BLaER1 (cell line): ENCODE data around the gene SMIM45.

Experiments
- H3K27ac ChIP-seq: shearing (Covaris generic); formaldehyde crosslinking; 2 replicates; pipeline ENCODE4 v1.8.1; 2022
- H3K27me3 ChIP-seq: shearing (Covaris generic); formaldehyde crosslinking; 2 replicates; pipeline ENCODE4 v1.8.1; 2022
- H3K36me3 ChIP-seq: shearing (Covaris generic); formaldehyde crosslinking; 2 replicates; pipeline ENCODE4 v1.8.1; 2022
- H3K4me1 ChIP-seq: shearing (Covaris generic); formaldehyde crosslinking; 2 replicates; pipeline ENCODE4 v1.8.1; 2022
- H3K4me2 ChIP-seq: shearing (Covaris generic); formaldehyde crosslinking; 2 replicates; pipeline ENCODE4 v1.8.1; 2022
- H3K4me3 ChIP-seq: shearing (Covaris generic); formaldehyde crosslinking; 2 replicates; pipeline ENCODE4 v1.8.1; 2022
- H3K9ac ChIP-seq: shearing (Covaris generic); formaldehyde crosslinking; 2 replicates; pipeline ENCODE4 v1.8.1; 2022
- H3K9me3 ChIP-seq: shearing (Covaris generic); formaldehyde crosslinking; 2 replicates; pipeline ENCODE4 v1.8.1; 2022
- H4K20me1 ChIP-seq: shearing (Covaris generic); formaldehyde crosslinking; 2 replicates; pipeline ENCODE4 v1.8.1; 2022
- Cebpa-rat ChIP-seq: shearing (Covaris generic); IDR thresholded peaks from 2 replicates; pipeline ENCODE4 v1.8.1; 2022

Gene SMIM45

DNA sequence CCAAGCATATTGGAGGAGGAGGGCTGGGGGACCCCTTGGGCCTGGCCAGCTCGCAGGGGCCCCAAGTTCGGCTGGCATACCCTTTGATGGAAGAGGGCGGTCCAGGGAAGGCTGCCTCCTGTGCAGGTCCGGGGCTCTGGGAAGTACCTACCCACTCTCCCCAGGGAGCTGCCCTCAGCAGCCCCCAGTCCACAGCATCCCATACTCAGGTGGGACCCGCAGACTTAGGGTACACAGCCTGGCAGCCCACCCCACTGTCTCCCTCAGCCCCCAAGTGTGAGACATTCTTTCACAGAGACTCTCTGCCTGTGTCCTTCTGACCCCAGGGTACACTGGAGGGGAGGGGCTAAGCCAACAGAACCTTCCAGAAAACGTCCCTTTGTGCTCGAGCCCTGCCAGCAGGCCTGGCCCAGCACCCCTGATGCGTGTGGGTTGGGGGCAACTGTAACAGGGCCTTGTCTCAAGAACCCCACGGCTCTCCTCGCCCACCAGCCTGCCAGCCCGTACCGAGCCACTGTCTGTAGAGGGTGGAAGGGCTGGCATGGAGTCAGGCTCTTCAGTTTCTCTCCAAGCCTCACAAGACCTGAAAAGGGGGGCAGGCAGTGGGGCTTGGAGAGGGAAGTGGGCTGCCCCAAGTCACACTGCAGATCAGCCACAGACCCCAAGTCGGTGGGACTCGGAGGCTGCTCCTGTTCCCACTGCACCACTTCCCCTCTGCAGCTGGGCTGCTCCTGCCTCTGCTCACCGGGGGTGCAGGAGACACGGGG is 18.4 kb upstream of the SMIM45 start:
- H3K4me3 ChIP-seq, result no peak overlapping the region; the same call in 1 of the 2 replicates
- no peaks in the 10 kb centered on the region for H3K9me3 ChIP-seq
- no peak for TF ChIP-seq Cebpa-rat
- peak overlapping the region; percentile 95 for H3K4me2 ChIP-seq
- peaks cover 100% of the 10 kb centered on the region for H3K4me1 ChIP-seq
- peaks cover 3% of the 10 kb centered on the region; the same call in 1 of the 2 replicates for H3K36me3 ChIP-seq
- H3K27me3 ChIP-seq, result no peaks in the 10 kb centered on the region
- no peaks in the 10 kb centered on the region for H4K20me1 ChIP-seq
- peak overlapping the region; percentile 91 for H3K27ac ChIP-seq
- H3K9ac ChIP-seq, result peak overlapping the region; percentile 81

DNA sequence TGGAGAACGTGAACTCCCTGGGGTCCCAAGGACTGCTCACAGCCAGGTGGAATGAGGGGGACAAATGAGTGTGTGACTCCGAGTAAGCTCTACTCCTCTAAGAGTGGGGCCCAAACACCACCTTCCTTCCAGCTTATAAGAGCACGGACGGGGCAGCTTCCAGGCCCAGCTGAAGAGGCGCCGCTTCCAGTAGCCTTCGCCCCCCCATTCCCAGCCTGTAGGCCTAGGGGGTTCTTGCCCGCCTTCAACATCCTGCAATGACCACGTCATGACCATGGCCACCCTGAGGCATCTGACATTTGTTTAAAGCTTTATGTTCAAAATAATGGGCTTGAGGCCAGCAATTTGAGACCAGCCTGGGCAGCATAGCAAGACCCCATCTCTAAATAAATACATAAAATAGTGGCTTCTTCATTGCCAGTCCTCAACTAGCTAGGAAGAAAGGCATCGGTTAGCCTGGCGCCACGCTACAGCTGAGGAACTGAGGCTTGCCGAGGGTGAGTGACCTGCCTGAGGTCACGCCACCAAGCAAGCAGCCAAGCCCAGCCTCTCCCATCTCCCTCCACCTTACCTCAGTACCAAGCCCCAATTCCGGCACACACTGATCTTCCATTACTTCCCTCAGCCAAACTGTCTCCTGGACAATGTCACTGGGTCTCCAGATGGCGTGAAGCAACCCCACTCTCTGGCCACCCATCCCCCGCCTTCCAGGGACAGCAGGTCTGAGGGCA is 17.5 kb upstream of the SMIM45 start:
- Histone ChIP-seq H3K27ac (peak overlapping the region; percentile 91), H3K9ac (peak overlapping the region; percentile 81), H3K4me3 (no peak overlapping the region; the same call in 1 of the 2 replicates), H3K36me3 (peaks cover 10% of the 10 kb centered on the region; the same call in 1 of the 2 replicates), H3K4me1 (peaks cover 100% of the 10 kb centered on the region), H3K27me3 (no peaks in the 10 kb centered on the region), H4K20me1 (peaks cover 7% of the 10 kb centered on the region; the same call in 1 of the 2 replicates), H3K4me2 (peak overlapping the region; percentile 95), H3K9me3 (no peaks in the 10 kb centered on the region)
- TF ChIP-seq Cebpa-rat, result no peak

DNA sequence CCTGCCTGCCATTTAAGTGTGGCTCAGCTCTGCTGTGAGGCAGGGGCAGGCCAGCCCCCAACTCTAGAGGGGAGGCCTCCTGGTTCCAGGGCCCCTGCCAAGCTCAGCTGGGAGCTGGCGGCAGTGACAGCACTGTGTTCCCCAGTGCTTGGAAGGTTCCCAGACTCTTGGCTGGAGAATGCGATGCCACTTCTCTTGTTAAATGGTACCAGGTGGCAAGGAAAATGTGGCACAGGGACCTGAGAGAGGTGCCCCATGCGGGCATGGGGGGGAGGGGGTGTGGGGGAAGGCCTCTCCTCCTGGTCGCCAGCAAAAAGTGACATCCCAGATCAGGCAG is 17.0 kb upstream of the SMIM45 start:
- H3K9me3 ChIP-seq, result no peaks in the 10 kb centered on the region
- peak overlapping the region; percentile 95 for H3K4me2 ChIP-seq
- peaks cover 10% of the 10 kb centered on the region; the same call in 1 of the 2 replicates for H3K36me3 ChIP-seq
- H3K4me3 ChIP-seq, result no peak overlapping the region
- peak overlapping the region; percentile 81; the same call in 1 of the 2 replicates for H3K9ac ChIP-seq
- no peaks in the 10 kb centered on the region for H3K27me3 ChIP-seq
- H4K20me1 ChIP-seq, result peaks cover 7% of the 10 kb centered on the region; the same call in 1 of the 2 replicates
- H3K27ac ChIP-seq, result peak overlapping the region; percentile 91
- TF ChIP-seq Cebpa-rat, result no peak
- peaks cover 100% of the 10 kb centered on the region for H3K4me1 ChIP-seq

DNA sequence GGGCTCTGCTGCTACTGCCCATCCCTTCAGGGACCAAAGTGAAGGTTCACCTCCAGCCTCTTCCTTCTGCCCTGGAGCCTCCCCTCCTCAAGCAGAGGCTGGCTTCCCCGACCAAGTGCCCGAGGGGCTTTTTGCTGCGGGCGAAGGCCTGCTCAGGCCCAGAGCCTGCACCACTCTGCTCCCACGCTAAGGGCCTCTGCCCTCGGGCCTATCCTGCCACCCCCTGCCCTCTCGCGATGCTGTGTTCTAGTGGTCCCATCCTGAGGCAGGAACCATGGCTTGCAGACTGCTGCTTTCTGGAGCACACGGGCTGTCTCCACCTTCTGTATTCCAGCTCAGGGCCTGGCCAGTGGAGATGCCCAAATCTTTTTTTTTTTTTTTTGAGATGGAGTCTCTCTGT is 16.4 kb upstream of the SMIM45 start:
- H3K9ac ChIP-seq, result peak overlapping the region; percentile 81
- TF ChIP-seq Cebpa-rat, result no peak
- H4K20me1 ChIP-seq, result peaks cover 7% of the 10 kb centered on the region; the same call in 1 of the 2 replicates
- H3K4me2 ChIP-seq, result peak overlapping the region; percentile 95
- no peak overlapping the region for H3K4me3 ChIP-seq
- H3K36me3 ChIP-seq, result peaks cover 10% of the 10 kb centered on the region; the same call in 1 of the 2 replicates
- no peaks in the 10 kb centered on the region for H3K27me3 ChIP-seq
- peak overlapping the region; percentile 91 for H3K27ac ChIP-seq
- H3K9me3 ChIP-seq, result no peaks in the 10 kb centered on the region
- peaks cover 100% of the 10 kb centered on the region for H3K4me1 ChIP-seq

DNA sequence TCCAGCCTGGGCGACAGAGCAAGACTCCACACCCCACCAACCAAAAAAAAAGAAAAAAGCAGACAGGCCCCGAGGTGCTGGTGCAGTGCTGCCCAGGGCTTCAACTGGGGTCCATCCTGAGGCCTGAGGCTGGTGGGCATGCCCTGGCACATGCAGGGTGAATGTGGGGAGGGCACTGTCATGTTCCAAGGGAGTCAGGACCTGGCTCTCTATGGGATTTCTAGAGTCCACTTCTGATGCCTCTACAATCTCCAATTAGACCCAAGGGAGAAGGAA is 15.1 kb upstream of the SMIM45 start:
- Histone ChIP-seq H3K36me3 (peaks cover 14% of the 10 kb centered on the region), H3K27me3 (no peaks in the 10 kb centered on the region), H3K9ac (peak overlapping the region; percentile 81), H3K4me2 (peak overlapping the region; percentile 95), H4K20me1 (peaks cover 7% of the 10 kb centered on the region; the same call in 1 of the 2 replicates), H3K27ac (peak overlapping the region; percentile 91), H3K4me3 (0 out of 2 replicates have a peak overlapping the region, but pooled peaks have one; percentile 12), H3K9me3 (no peaks in the 10 kb centered on the region), H3K4me1 (peaks cover 99% of the 10 kb centered on the region)
- TF ChIP-seq Cebpa-rat, result no peak

DNA sequence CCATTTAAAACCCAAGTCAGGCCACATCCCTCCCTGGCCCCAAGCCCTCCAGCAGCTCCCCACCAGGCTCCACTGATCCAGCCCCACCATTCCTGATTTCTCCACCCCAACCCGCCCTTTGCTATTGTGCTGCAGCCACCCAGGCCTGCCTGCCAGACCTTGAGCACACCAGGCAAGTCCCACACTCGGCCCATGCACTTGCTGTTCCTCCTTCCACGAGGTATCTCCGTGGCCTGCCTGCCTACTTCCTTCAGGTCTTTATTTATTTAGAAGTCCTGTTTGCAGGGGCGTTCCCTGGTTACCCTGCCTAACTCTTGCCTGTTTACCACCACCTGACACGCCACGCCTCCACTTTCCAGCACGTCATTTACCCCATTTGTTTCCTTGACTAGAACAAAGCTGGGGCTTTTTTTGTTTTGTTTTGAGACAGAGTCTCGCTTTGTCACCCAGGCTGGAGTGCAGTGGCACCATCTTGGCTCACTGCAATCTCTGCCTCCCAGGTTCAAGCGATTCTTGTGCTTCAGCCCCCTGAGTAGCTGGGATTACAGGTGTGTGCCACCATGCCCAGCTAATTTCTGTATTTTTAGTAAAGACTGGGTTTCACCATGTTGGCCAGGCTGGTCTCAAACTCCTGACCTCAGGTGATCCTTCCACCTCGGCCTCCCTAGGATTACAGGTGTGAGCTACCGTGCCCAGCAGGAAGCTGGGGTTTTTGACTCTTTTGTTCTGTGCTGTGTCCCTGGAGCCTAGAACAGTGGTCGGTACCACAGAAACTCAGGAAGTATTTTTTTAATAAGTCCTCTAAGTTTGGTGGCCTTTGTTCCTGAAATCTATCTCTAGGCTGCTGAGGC is 11.7 kb upstream of the SMIM45 start:
- H3K9ac ChIP-seq, result peak overlapping the region; percentile 79
- peak overlapping the region; percentile 60 for H3K4me3 ChIP-seq
- H4K20me1 ChIP-seq, result peaks cover 7% of the 10 kb centered on the region; the same call in 1 of the 2 replicates

DNA sequence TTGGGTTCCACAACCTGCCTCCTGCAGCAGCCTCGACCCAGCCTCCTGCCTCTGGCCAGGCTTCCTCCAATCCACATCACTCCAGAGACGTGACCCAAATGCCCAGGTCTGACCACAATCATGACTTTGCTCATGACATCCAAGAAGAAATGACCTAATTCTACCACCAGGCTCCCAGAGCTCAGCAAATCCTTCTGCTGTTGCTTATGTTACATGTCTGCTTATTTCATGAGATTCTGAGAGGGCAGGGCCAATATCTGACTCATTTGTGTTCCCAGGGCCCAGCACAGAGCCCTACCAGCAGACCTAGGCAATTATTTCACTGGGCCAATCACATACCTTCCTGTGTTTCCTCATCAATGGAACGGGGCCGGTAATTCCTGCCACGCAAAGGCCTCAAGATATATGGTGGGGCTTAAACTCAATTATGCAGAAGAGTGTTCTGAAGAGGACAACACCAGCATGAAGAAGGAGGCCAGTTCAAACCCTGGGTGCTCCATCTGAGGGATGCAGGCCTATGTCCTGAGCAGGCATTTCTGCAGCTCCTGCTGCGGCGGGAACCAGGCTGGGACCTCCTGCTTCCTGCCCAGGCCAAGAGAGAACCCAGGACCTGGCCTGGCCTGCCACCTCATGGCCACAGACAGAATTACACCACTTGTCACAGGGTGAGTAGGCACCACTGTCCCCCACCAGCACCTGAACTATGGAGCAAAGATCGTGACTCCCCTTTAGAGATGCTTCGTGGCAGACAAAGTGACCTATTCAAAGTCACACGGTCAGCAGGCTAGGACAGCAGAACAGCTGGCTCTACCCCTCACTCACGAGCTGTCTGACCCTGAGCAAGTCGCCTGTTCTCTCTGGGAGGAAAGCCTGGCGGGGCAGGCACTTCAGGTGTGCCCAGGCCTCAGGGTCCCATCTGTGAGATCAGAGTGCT is 10.9 kb upstream of the SMIM45 start:
- Histone ChIP-seq H3K4me1 (peaks cover 85% of the 10 kb centered on the region), H3K9ac (peak overlapping the region; percentile 79)

More for the DNA sequence above, 11.7 kb upstream of the SMIM45 start:
- Histone ChIP-seq H3K4me2 (peak overlapping the region; percentile 95), H3K27ac (peak overlapping the region; percentile 81), H3K4me1 (peaks cover 85% of the 10 kb centered on the region), H3K36me3 (peaks cover 48% of the 10 kb centered on the region), H3K9me3 (no peaks in the 10 kb centered on the region), H3K27me3 (no peaks in the 10 kb centered on the region)
- no peak for TF ChIP-seq Cebpa-rat

DNA sequence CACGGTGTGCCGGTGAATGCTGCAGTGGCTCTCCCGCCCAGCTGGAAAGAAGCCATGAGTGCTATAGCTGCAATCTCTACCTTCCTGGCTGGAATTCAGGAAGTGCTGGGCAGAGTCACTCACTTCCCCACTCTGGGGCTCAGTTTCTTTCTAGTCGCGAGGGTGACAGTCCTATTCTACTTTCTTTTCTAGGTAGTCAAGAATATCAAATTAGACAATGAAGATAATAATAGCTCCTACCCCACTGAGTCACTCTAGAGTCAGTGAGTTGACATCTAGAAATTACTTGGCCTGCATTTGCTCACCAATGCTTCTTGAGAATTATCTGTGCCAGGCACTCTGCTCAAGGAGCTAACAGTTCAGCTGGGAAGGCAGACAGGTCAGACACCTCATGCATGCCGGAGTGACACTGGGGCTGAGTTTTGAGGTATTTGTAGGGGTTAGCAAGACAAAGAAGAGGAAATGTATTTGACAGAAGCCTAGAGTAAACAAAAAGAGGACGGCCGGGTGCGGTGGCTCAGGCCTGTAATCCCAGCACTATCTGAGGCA is 8.2 kb upstream of the SMIM45 start:
- Histone ChIP-seq H3K27ac (no peak overlapping the region), H3K9ac (peak overlapping the region; percentile 92; the same call in 1 of the 2 replicates), H3K27me3 (no peaks in the 10 kb centered on the region; the same call in 1 of the 2 replicates), H4K20me1 (peaks cover 7% of the 10 kb centered on the region; the same call in 1 of the 2 replicates), H3K4me1 (peaks cover 77% of the 10 kb centered on the region), H3K4me2 (peak overlapping the region; percentile 8; the same call in 1 of the 2 replicates), H3K9me3 (no peaks in the 10 kb centered on the region), H3K36me3 (peaks cover 45% of the 10 kb centered on the region), H3K4me3 (no peak overlapping the region)
- no peak for TF ChIP-seq Cebpa-rat

More for the DNA sequence above, 10.9 kb upstream of the SMIM45 start:
- Histone ChIP-seq H4K20me1 (peaks cover 7% of the 10 kb centered on the region; the same call in 1 of the 2 replicates), H3K27me3 (no peaks in the 10 kb centered on the region), H3K4me2 (peak overlapping the region; percentile 95), H3K27ac (peak overlapping the region; percentile 81), H3K4me3 (peak overlapping the region; percentile 44), H3K9me3 (no peaks in the 10 kb centered on the region), H3K36me3 (peaks cover 49% of the 10 kb centered on the region)
- TF ChIP-seq Cebpa-rat, result no peak
